Loucy (cell line): ENCODE measurements around the gene NMRK1.

Experiments
- H2AFZ ChIP-seq: fragments of 200-600 bp; sonication (generic); 2 replicates; pipeline ENCODE4 v1.6.0; 2016; ENCODE audit warnings: antibody characterized with exemption, mild to moderate bottlenecking, low read length, moderate library complexity
- H3F3A ChIP-seq: fragments of 200-600 bp; 2 replicates; pipeline ENCODE4 v1.6.0; 2016; ENCODE audit warnings: antibody characterized with exemption, low read depth, mild to moderate bottlenecking
- H3K27me3 ChIP-seq: fragments of 200-600 bp; sonication (generic); 2 replicates; pipeline ENCODE4 v1.6.1; 2014; ENCODE audit warnings: low read length, mild to moderate bottlenecking; ENCODE audit not compliant: insufficient read depth, poor library complexity, severe bottlenecking
- H3K36me3 ChIP-seq: fragments of 200-600 bp; sonication (generic); 2 replicates; pipeline ENCODE4 v1.6.1; 2016; ENCODE audit warnings: low read length; ENCODE audit not compliant: insufficient read depth
- H3K4me1 ChIP-seq: fragments of 200-600 bp; sonication (generic); 2 replicates; pipeline ENCODE4 v1.5.1; 2014; ENCODE audit warnings: low read length, mild to moderate bottlenecking; ENCODE audit not compliant: insufficient read depth, poor library complexity, severe bottlenecking
- H3K4me2 ChIP-seq: fragments of 200-600 bp; sonication (generic); 2 replicates; pipeline ENCODE4 v1.6.0; 2014; ENCODE audit warnings: antibody characterized with exemption, low read length, low read depth, mild to moderate bottlenecking; ENCODE audit not compliant: poor library complexity, severe bottlenecking
- H3K4me3 ChIP-seq: fragments of 200-600 bp; sonication (generic); 2 replicates; pipeline ENCODE4 v1.5.1; 2014; ENCODE audit warnings: low read length, mild to moderate bottlenecking, mixed read lengths; ENCODE audit not compliant: poor library complexity, severe bottlenecking
- H3K79me2 ChIP-seq: fragments of 200-600 bp; sonication (generic); 2 replicates; pipeline ENCODE4 v1.6.1; 2014; ENCODE audit warnings: low read length; ENCODE audit not compliant: insufficient read depth
- H3K9ac ChIP-seq: fragments of 200-600 bp; sonication (generic); 2 replicates; pipeline ENCODE4 v1.6.0; 2014; ENCODE audit warnings: mild to moderate bottlenecking, low read depth, low read length, moderate library complexity; ENCODE audit not compliant: poor library complexity, severe bottlenecking
- H3K9me2 ChIP-seq: fragments of 200-600 bp; sonication (generic); replicated peaks from 2 replicates; pipeline ENCODE4 v1.6.1; 2016; ENCODE audit warnings: low read depth, low read length, mixed read lengths
- H3K9me3 ChIP-seq: fragments of 200-600 bp; sonication (generic); 2 replicates; pipeline ENCODE4 v1.6.1; 2014; ENCODE audit warnings: mild to moderate bottlenecking, antibody characterized with exemption, low read length, low read depth; ENCODE audit not compliant: insufficient read depth
- H4K20me1 ChIP-seq: fragments of 200-600 bp; sonication (generic); 2 replicates; pipeline ENCODE4 v1.6.0; 2014; ENCODE audit warnings: antibody characterized with exemption, low read length, mild to moderate bottlenecking; ENCODE audit not compliant: insufficient read depth, poor library complexity, severe bottlenecking
- CTCF ChIP-seq: fragments of 200-600 bp; sonication (generic); conservative IDR thresholded peaks from 2 replicates; pipeline ENCODE4 v1.5.1; 2014; ENCODE audit warnings: mild to moderate bottlenecking, antibody characterized with exemption, low read length
- EZH2phosphoT487 ChIP-seq: fragments of 200-600 bp; IDR thresholded peaks from 2 replicates; pipeline ENCODE4 v1.6.1; 2018; ENCODE audit warnings: antibody characterized with exemption, mild to moderate bottlenecking, moderate library complexity, borderline replicate concordance

The NMRK1 gene

GRCh38 chr9:75088646-75089372 is 854 bp upstream of the NMRK1 start:
- Histone ChIP-seq H3K4me2 (peak overlapping the region; percentile 86), H3K4me3 (peak overlapping the region; percentile 89), H3K9me3 (no peaks in the 10 kb centered on the region), H3K27me3 (no peaks in the 10 kb centered on the region), H3K36me3 (no peaks in the 10 kb centered on the region), H3K9me2 (no peaks in the 10 kb centered on the region), H4K20me1 (peaks cover 12% of the 10 kb centered on the region), H2AFZ (peak overlapping the region; percentile 89), H3K9ac (peak overlapping the region; percentile 78), H3F3A (no peaks in the 10 kb centered on the region), H3K79me2 (peaks cover 39% of the 10 kb centered on the region), H3K4me1 (peaks cover 49% of the 10 kb centered on the region)
- TF ChIP-seq CTCF (no peak), EZH2phosphoT487 (no peak)

GRCh38 chr9:75087289-75087823 is 599 bp downstream of the NMRK1 start:
- peak overlapping the region; percentile 64 for H3K4me2 ChIP-seq

GRCh38 chr9:75086541-75087288 is 1.2 kb downstream of the NMRK1 start:
- Histone ChIP-seq H2AFZ (no peak overlapping the region), H3K9ac (peak overlapping the region; percentile 75), H3K79me2 (peaks cover 20% of the 10 kb centered on the region), H3K9me3 (no peaks in the 10 kb centered on the region), H3K4me2 (peak overlapping the region; percentile 64), H3K4me3 (peak overlapping the region; percentile 89), H3K36me3 (no peaks in the 10 kb centered on the region), H3K9me2 (no peaks in the 10 kb centered on the region), H3F3A (no peaks in the 10 kb centered on the region), H3K4me1 (peaks cover 30% of the 10 kb centered on the region), H4K20me1 (peaks cover 10% of the 10 kb centered on the region), H3K27me3 (no peaks in the 10 kb centered on the region)
- no peak for TF ChIP-seq CTCF
- TF ChIP-seq EZH2phosphoT487: no peak

More at GRCh38 chr9:75087289-75087823, 599 bp downstream of the NMRK1 start:
- Histone ChIP-seq H3K4me1 (peaks cover 36% of the 10 kb centered on the region), H3K27me3 (no peaks in the 10 kb centered on the region), H2AFZ (peak overlapping the region; percentile 83), H3K9ac (peak overlapping the region; percentile 75), H3K9me2 (no peaks in the 10 kb centered on the region), H3K4me3 (peak overlapping the region; percentile 89), H3K79me2 (peaks cover 26% of the 10 kb centered on the region), H3F3A (no peaks in the 10 kb centered on the region), H3K9me3 (no peaks in the 10 kb centered on the region), H4K20me1 (peaks cover 10% of the 10 kb centered on the region), H3K36me3 (no peaks in the 10 kb centered on the region)
- no peak; the same call in 1 of the 2 replicates for TF ChIP-seq CTCF
- no peak for TF ChIP-seq EZH2phosphoT487
